ENCODE data around the gene BBS10. TPM values are rescaled to one million over a fixed set of nuclear protein-coding genes. Genes with fewer than 3 reads are reported as not detected.

BBS10 gene
- total RNA-seq, 1 donor from 2014 or later: 12.9 TPM

DNA sequence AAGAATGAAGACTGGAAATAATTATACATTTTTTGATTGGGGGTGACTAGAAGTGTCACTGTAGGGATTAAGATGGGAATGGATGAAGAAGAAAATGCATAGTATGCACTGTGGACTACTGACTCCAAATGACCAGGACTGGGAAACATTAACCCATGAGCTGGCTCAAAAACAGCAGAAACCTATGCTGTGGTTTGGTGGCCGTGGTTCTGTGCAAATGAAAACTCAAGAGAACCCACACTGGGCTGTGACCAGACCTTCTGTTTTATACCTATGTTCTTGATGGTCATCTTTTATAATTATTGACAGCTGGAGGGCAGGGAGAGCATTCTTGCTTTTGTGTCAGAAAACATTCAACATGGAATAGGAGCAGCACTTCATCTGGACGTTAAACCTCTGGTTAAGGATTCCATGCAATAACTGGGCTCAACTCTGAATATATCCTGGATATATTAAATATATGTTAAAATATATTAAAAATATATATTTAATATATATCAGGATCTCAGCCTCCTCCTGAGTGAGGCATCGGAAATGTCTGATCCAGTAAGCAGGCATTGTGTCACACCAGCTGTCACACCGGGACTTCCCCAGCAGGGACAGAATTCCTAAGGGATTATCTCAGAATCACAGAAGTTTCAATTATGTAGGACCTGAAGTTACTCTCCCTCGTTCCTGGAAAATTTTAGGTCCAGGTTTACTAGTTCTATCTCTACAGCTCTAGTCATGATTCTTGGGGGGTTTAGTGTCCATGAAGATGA, 48.5 kb downstream of the BBS10 start:
- no peak for TF ChIP-seq CTCF (IDR thresholded peaks at IDR 0.05; ENCODE audit: unreplicated experiment)
- Mint-ChIP-seq H3K9me3 (ENCODE audit: low read depth) (no peaks in the 10 kb centered on the region), H3K4me3 (ENCODE audit: low read depth) (no peak overlapping the region), H3K36me3 (ENCODE audit: insufficient read depth) (no peaks in the 10 kb centered on the region), H3K27ac (no peak overlapping the region), H3K27me3 (no peaks in the 10 kb centered on the region), H3K4me1 (ENCODE audit: low read depth) (no peaks in the 10 kb centered on the region)
- no peak for DNase-seq (ENCODE audit: low spot score, unreplicated experiment)

Other genes starting within 250 kb of the BBS10 start
- gene OSBPL8, start 211.4 kb upstream of the BBS10 start, total RNA-seq: 65.3 and 71.4 TPM in 2 replicates